IMR-90 (cell line): ENCODE results near the gene TRIO. TPM values are rescaled to one million over a fixed set of nuclear protein-coding genes. Genes with fewer than 3 reads are reported as not detected.

Experiments
- ATAC-seq: fragments of 200-7000 bp; cut with Tn5 transposase; 2 replicates; pipeline ENCODE4 v1.9.1; 2020; ENCODE audit warnings: low read depth, mild to moderate bottlenecking, moderate library complexity
- BruUV-seq: library from RNA; stranded (reverse); fragments of 400-500 nt; replicated peaks from 2 replicates; lab custom pipeline; 2021; lab: Mats Ljungman, UMichigan
- CTCF ChIA-PET: fragments of 300-600 bp; formaldehyde crosslinking; extraction: SDS; loops from one replicate; lab custom pipeline; 2021; ENCODE audit warnings: antibody characterized with exemption; lab: Yijun Ruan, JAX
- POLR2A ChIA-PET: fragments of 300-600 bp; sonication (Branson Sonifier 250); formaldehyde crosslinking; loops from one replicate; lab custom pipeline; 2022; ENCODE audit warnings: antibody characterized with exemption; ENCODE audit not compliant: unreplicated experiment; lab: Charles Lee
- DNase-seq: peaks from one replicate; pipeline ENCODE4 v3.0.0; 2013
- H2AFZ ChIP-seq: replicated peaks from 2 replicates; pipeline ENCODE3; 2013; ENCODE audit warnings: low read length, mild to moderate bottlenecking; ENCODE audit not compliant: poor library complexity
- H2AK5ac ChIP-seq: 2 replicates; pipeline ENCODE4 v1.6.1; 2013; ENCODE audit warnings: low read depth, low read length, inconsistent platforms
- H2AK9ac ChIP-seq: replicated peaks from 2 replicates; pipeline ENCODE3; 2013; ENCODE audit warnings: mild to moderate bottlenecking, low read depth, low read length, moderate library complexity; ENCODE audit not compliant: poor library complexity
- H2BK120ac ChIP-seq: 2 replicates; pipeline ENCODE4 v1.6.1; 2013; ENCODE audit warnings: low read depth, low read length, inconsistent platforms
- H2BK15ac ChIP-seq: 3 replicates; pipeline ENCODE4 v1.6.1; 2013; ENCODE audit warnings: low read depth, low read length, inconsistent platforms
- H2BK20ac ChIP-seq: 2 replicates; pipeline ENCODE4 v1.6.1; 2013; ENCODE audit warnings: low read depth, mild to moderate bottlenecking, inconsistent platforms, low read length, moderate library complexity
- H2BK5ac ChIP-seq: 2 replicates; pipeline ENCODE4 v1.6.1; 2013; ENCODE audit warnings: mild to moderate bottlenecking, low read depth, low read length, inconsistent platforms; ENCODE audit not compliant: poor library complexity, severe bottlenecking
- H3K14ac ChIP-seq: replicated peaks from 2 replicates; pipeline ENCODE4 v1.6.1; 2013; ENCODE audit warnings: low read depth, low read length, inconsistent platforms
- H3K18ac ChIP-seq: 2 replicates; pipeline ENCODE4 v1.6.1; 2013; ENCODE audit warnings: low read depth, low read length, control low read depth
- H3K23ac ChIP-seq: 2 replicates; pipeline ENCODE4 v1.6.1; 2013; ENCODE audit warnings: low read depth, low read length, inconsistent platforms
- H3K27ac ChIP-seq: 2 replicates; pipeline ENCODE4 v1.5.1; 2013; ENCODE audit warnings: mild to moderate bottlenecking, control low read depth, low read length; ENCODE audit not compliant: insufficient read depth
- H3K27me3 ChIP-seq: 2 replicates; pipeline ENCODE4 v1.6.1; 2013; ENCODE audit warnings: low read length; ENCODE audit not compliant: control insufficient read depth, insufficient read depth
- H3K36me3 ChIP-seq: 2 replicates; pipeline ENCODE4 v1.6.1; 2013; ENCODE audit warnings: low read length, mixed read lengths; ENCODE audit not compliant: control insufficient read depth, insufficient read depth
- H3K4ac ChIP-seq: 2 replicates; pipeline ENCODE4 v1.6.1; 2013; ENCODE audit warnings: low read depth, low read length, inconsistent platforms
- H3K4me1 ChIP-seq: 2 replicates; pipeline ENCODE4 v1.6.1; 2013; ENCODE audit warnings: low read length, mixed read lengths; ENCODE audit not compliant: control insufficient read depth, insufficient read depth
- H3K4me2 ChIP-seq: 2 replicates; pipeline ENCODE4 v1.6.1; 2013; ENCODE audit warnings: low read depth, mild to moderate bottlenecking, control low read depth, low read length, moderate library complexity
- H3K4me3 ChIP-seq: 2 replicates; pipeline ENCODE4 v1.5.1; 2013; ENCODE audit warnings: low read depth, mild to moderate bottlenecking, control low read depth, low read length, moderate library complexity; ENCODE audit not compliant: insufficient read depth
- H3K56ac ChIP-seq: 2 replicates; pipeline ENCODE4 v1.6.1; 2013; ENCODE audit warnings: low read length, inconsistent platforms; ENCODE audit not compliant: insufficient read depth; ENCODE audit errors: extremely low read depth
- H3K79me1 ChIP-seq, 2 experiments: 2 replicates each; pipeline ENCODE4 v1.6.1; 2013; ENCODE audit warnings: low read length in 2 of 2, inconsistent platforms in 1 of 2, low read depth in 1 of 2
- H3K9ac ChIP-seq: 2 replicates; pipeline ENCODE4 v1.6.1; 2013; ENCODE audit warnings: low read depth, low read length, control low read depth
- H3K9me1 ChIP-seq: 2 replicates; pipeline ENCODE4 v1.6.1; 2013; ENCODE audit warnings: low read length, inconsistent platforms; ENCODE audit not compliant: insufficient read depth
- H3K9me3 ChIP-seq: 2 replicates; pipeline ENCODE4 v1.6.1; 2013; ENCODE audit warnings: low read length; ENCODE audit not compliant: control insufficient read depth, insufficient read depth
- H4K20me1 ChIP-seq: 2 replicates; pipeline ENCODE4 v1.6.1; 2013; ENCODE audit warnings: low read length, inconsistent platforms; ENCODE audit not compliant: insufficient read depth
- H4K5ac ChIP-seq: 2 replicates; pipeline ENCODE4 v1.6.1; 2013; ENCODE audit warnings: mild to moderate bottlenecking, low read depth, low read length, control low read depth
- H4K8ac ChIP-seq, 2 experiments: 2 replicates each; pipeline ENCODE4 v1.6.1; 2013; ENCODE audit warnings: low read depth in 2 of 2, low read length in 2 of 2, control low read depth in 1 of 2, inconsistent platforms in 1 of 2
- H4K91ac ChIP-seq: 2 replicates; pipeline ENCODE4 v1.6.1; 2013; ENCODE audit warnings: low read depth, low read length, inconsistent platforms; ENCODE audit not compliant: insufficient read depth
- BHLHE40 ChIP-seq: fragments of 150-350 bp; IDR thresholded peaks from 2 replicates; pipeline ENCODE4 v1.6.1; 2016; ENCODE audit warnings: mild to moderate bottlenecking, low read depth, low read length
- CEBPB ChIP-seq: IDR thresholded peaks from 2 replicates; pipeline ENCODE4 v1.6.1; 2012; ENCODE audit warnings: low read depth, low read length, improper control_type of control experiment
- CHD1 ChIP-seq: IDR thresholded peaks from 2 replicates; pipeline ENCODE4 v1.6.1; 2012; ENCODE audit warnings: low read depth, low read length, improper control_type of control experiment
- FOS ChIP-seq: fragments of 150-350 bp; IDR thresholded peaks from 2 replicates; pipeline ENCODE4 v1.6.1; 2016; ENCODE audit warnings: low read depth, low read length
- MAFK ChIP-seq: IDR thresholded peaks from 2 replicates; pipeline ENCODE4 v1.6.1; 2012; ENCODE audit warnings: low read depth, low read length, improper control_type of control experiment
- MAZ ChIP-seq: IDR thresholded peaks from 2 replicates; pipeline ENCODE4 v1.6.1; 2012; ENCODE audit warnings: low read depth, mild to moderate bottlenecking, low read length, improper control_type of control experiment, moderate library complexity, borderline replicate concordance
- MXI1 ChIP-seq: IDR thresholded peaks from 2 replicates; pipeline ENCODE4 v1.6.1; 2012; ENCODE audit warnings: low read depth, mild to moderate bottlenecking, low read length, moderate library complexity, borderline replicate concordance
- NFE2L2 ChIP-seq: fragments of 150-350 bp; IDR thresholded peaks from 2 replicates; pipeline ENCODE4 v1.6.1; 2016; ENCODE audit warnings: low read depth, mild to moderate bottlenecking, low read length
- POLR2A ChIP-seq: IDR thresholded peaks from 2 replicates; pipeline ENCODE4 v1.6.1; 2012; ENCODE audit warnings: mild to moderate bottlenecking, low read depth, low read length
- RAD21 ChIP-seq: IDR thresholded peaks from 2 replicates; pipeline ENCODE4 v1.6.1; 2012; ENCODE audit warnings: low read length, improper control_type of control experiment
- RCOR1 ChIP-seq: IDR thresholded peaks from 2 replicates; pipeline ENCODE4 v1.6.1; 2012; ENCODE audit warnings: mild to moderate bottlenecking, low read length, improper control_type of control experiment; ENCODE audit not compliant: insufficient replicate concordance
- RFX5 ChIP-seq: IDR thresholded peaks from 2 replicates; pipeline ENCODE4 v1.8.0; 2012; ENCODE audit warnings: low read depth, mild to moderate bottlenecking, low read length, moderate library complexity
- SMC3 ChIP-seq: fragments of 150-350 bp; IDR thresholded peaks from 2 replicates; pipeline ENCODE4 v1.6.1; 2016; ENCODE audit warnings: low read depth, mild to moderate bottlenecking, antibody characterized with exemption, low read length, moderate library complexity
- WGBS, 2 experiments: methylation state at CpG; one replicate each; pipeline versions ENCODE4 v1.1.5 to v1.1.7; 2013; ENCODE audit warnings: missing lambda C conversion rate in 2 of 2; ENCODE audit not compliant: insufficient read length in 1 of 2; ENCODE audit errors: extremely low coverage in 2 of 2; 5-methylcytosine and 5-hydroxymethylcytosine counted together
- dilution Hi-C: fragments of 300-500 bp; cut with HindIII; formaldehyde crosslinking; loops from one replicate; pipeline ENCODE4 v1.14.3; 2018; ENCODE audit warnings: low sequenced_read_pairs; ENCODE audit not compliant: unreplicated experiment
- in situ Hi-C: fragments of 300-500 bp; cut with MboI; formaldehyde crosslinking; loops from 3 replicates; pipeline ENCODE4 v1.14.3; 2019; ENCODE audit warnings: low sequenced_read_pairs, inconsistent platforms, mixed read lengths
- intact Hi-C: fragments of 100-400 bp; cut with micrococcal nuclease; formaldehyde crosslinking; loops from 2 replicates; pipeline ENCODE4 v1.10.0; 2022
- polyA plus RNA-seq, 3 experiments: library from polyadenylated mRNA; depleted of rRNA; stranded (reverse); fragments of >200 nt; gene quantifications; 2 replicates each; pipeline ENCODE4 v1.2.3, GENCODE V29; 2012; ENCODE audit warnings: low replicate concordance in 1 of 3
- total RNA-seq: library from RNA; depleted of rRNA; stranded (reverse); fragments of >200 nt; gene quantifications from 2 replicates; pipeline ENCODE4 v1.2.3, GENCODE V29; 2012
- TF ChIP-seq, protein P1 (sequence below): fragments of 150-350 bp; IDR thresholded peaks from 2 replicates; pipeline ENCODE4 v1.6.1; 2016; ENCODE audit warnings: low read depth, mild to moderate bottlenecking, low read length, moderate library complexity, borderline replicate concordance
- TF ChIP-seq, protein P2 (sequence below): fragments of 150-350 bp; IDR thresholded peaks from 2 replicates; pipeline ENCODE4 v1.6.1; 2017; ENCODE audit warnings: mild to moderate bottlenecking, antibody characterized with exemption, low read length, low read depth
- TF ChIP-seq, protein P3 (sequence below): conservative IDR thresholded peaks from 2 replicates; pipeline ENCODE4 v1.5.1; 2012; ENCODE audit warnings: mild to moderate bottlenecking, low read depth, low read length, improper control_type of control experiment

The TRIO gene
- total and polyA plus RNA-seq, 2 of the 4 experiments (the other 2 are of a cell fraction) = 206 to 522 TPM

DNA sequence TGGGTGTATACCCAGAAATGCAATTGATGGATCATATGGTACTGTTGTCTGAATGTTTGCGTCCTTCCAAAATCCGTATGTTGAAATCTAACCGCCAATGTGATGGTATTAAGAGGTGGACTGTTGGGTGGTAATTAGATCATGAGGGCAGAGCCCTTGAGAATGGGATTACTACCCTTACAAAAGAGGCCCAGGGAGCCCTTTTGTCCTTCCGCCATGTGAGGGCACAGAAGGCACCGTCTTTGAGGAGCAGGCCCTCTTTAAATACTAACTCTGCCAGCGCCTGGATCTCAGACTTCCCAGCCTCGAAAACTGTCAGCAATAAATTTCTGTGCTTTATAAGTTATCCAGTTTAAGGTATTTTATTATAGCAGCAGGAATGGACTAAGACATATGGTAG lies 282.4 kb downstream of the TRIO start:
- Histone ChIP-seq H3K14ac (no peak overlapping the region), H3K9me1 (peaks cover 36% of the 10 kb centered on the region), H2BK5ac (no peak overlapping the region), H3K79me1 (peaks cover 54 to 98% of the 10 kb centered on the region in 2 experiments), H2AK9ac (no peak overlapping the region), H3K56ac (no peak overlapping the region), H2BK20ac (no peak overlapping the region), H3K9ac (no peak overlapping the region), H3K4me2 (no peak overlapping the region), H2BK120ac (no peak overlapping the region), H3K4ac (no peak overlapping the region), H3K27me3 (no peaks in the 10 kb centered on the region), H3K4me3 (no peak overlapping the region), H3K36me3 (peaks cover 75% of the 10 kb centered on the region), H2BK15ac (no peak overlapping the region), H2AFZ (no peak overlapping the region), H4K8ac (no peak overlapping the region), H3K23ac (no peak overlapping the region), H3K27ac (no peak overlapping the region), H3K4me1 (peaks cover 29% of the 10 kb centered on the region), H4K5ac (no peak overlapping the region), H3K18ac (no peak overlapping the region), H4K91ac (no peak overlapping the region), H3K9me3 (no peaks in the 10 kb centered on the region), H2AK5ac (no peak overlapping the region), H4K20me1 (peaks cover 100% of the 10 kb centered on the region)
- DNase-seq = no peak
- intact Hi-C loops (no loop called here), in situ Hi-C loops (no loop called here), dilution Hi-C loops (no loop called here)
- no TSS peak for BruUV-seq
- POLR2A ChIA-PET = no interaction called here
- 100% methylated on average over 1 of the region's 7 CpGs; no CpG with 5 or more reads in 1 of the 2 experiments for WGBS, 2 experiments
- ATAC-seq = no peak
- TF ChIP-seq RAD21 (no peak), POLR2A (no peak), MAZ (no peak), SMC3 (no peak), NFE2L2 (no peak), FOS (no peak), MXI1 (no peak), CEBPB (no peak), BHLHE40 (no peak), MAFK (no peak), RCOR1 (no peak), CHD1 (no peak), RFX5 (no peak)
- TF ChIP-seq, protein P1, sequence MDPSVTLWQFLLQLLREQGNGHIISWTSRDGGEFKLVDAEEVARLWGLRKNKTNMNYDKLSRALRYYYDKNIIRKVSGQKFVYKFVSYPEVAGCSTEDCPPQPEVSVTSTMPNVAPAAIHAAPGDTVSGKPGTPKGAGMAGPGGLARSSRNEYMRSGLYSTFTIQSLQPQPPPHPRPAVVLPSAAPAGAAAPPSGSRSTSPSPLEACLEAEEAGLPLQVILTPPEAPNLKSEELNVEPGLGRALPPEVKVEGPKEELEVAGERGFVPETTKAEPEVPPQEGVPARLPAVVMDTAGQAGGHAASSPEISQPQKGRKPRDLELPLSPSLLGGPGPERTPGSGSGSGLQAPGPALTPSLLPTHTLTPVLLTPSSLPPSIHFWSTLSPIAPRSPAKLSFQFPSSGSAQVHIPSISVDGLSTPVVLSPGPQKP = no peak
- TF ChIP-seq, protein P2, sequence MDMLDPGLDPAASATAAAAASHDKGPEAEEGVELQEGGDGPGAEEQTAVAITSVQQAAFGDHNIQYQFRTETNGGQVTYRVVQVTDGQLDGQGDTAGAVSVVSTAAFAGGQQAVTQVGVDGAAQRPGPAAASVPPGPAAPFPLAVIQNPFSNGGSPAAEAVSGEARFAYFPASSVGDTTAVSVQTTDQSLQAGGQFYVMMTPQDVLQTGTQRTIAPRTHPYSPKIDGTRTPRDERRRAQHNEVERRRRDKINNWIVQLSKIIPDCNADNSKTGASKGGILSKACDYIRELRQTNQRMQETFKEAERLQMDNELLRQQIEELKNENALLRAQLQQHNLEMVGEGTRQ = no peak
- TF ChIP-seq, protein P3, sequence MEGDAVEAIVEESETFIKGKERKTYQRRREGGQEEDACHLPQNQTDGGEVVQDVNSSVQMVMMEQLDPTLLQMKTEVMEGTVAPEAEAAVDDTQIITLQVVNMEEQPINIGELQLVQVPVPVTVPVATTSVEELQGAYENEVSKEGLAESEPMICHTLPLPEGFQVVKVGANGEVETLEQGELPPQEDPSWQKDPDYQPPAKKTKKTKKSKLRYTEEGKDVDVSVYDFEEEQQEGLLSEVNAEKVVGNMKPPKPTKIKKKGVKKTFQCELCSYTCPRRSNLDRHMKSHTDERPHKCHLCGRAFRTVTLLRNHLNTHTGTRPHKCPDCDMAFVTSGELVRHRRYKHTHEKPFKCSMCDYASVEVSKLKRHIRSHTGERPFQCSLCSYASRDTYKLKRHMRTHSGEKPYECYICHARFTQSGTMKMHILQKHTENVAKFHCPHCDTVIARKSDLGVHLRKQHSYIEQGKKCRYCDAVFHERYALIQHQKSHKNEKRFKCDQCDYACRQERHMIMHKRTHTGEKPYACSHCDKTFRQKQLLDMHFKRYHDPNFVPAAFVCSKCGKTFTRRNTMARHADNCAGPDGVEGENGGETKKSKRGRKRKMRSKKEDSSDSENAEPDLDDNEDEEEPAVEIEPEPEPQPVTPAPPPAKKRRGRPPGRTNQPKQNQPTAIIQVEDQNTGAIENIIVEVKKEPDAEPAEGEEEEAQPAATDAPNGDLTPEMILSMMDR = no peak
- CTCF ChIA-PET = no interaction called here
